Germinal center (tissue), 1 donor: ENCODE data around the gene SYT9.
A peak's percentile ranks its signal among the peaks of the same experiment; 100 is the strongest.

ENCODE experiments used
- DNase-seq: peaks from one replicate; pipeline ENCODE4 v3.0.0; 2012; ENCODE audit warnings: mixed read lengths, low spot score

Gene SYT9

GRCh38 chr11:7347611-7348431 is 96.1 kb downstream of the SYT9 start:
- DNase-seq: no peak

GRCh38 chr11:7348432-7349304 is 97.0 kb downstream of the SYT9 start:
- no peak for DNase-seq

GRCh38 chr11:7351228-7351627 is 99.5 kb downstream of the SYT9 start:
- DNase-seq: no peak

GRCh38 chr11:7353100-7353499 is 101.4 kb downstream of the SYT9 start:
- DNase-seq: peak; percentile 36

- DNase-seq: no peak
Measured at GRCh38 chr11:7364660-7365059, 113.0 kb downstream of the SYT9 start.

- DNase-seq: no peak
Measured at GRCh38 chr11:7367803-7368202, 116.1 kb downstream of the SYT9 start.

- DNase-seq: no peak
Measured at GRCh38 chr11:7376386-7376785, 124.7 kb downstream of the SYT9 start.

GRCh38 chr11:7381937-7382336 is 130.2 kb downstream of the SYT9 start:
- no peak for DNase-seq

GRCh38 chr11:7383406-7383805 is 131.7 kb downstream of the SYT9 start:
- no peak for DNase-seq

GRCh38 chr11:7384691-7385090 is 133.0 kb downstream of the SYT9 start:
- no peak for DNase-seq

- DNase-seq: no peak
Measured at GRCh38 chr11:7385532-7385931, 133.8 kb downstream of the SYT9 start.

- DNase-seq: no peak
Measured at GRCh38 chr11:7413961-7414915, 162.5 kb downstream of the SYT9 start.

GRCh38 chr11:7414973-7415817 is 163.5 kb downstream of the SYT9 start:
- DNase-seq: no peak

- DNase-seq: no peak
Measured at GRCh38 chr11:7416080-7416479, 164.4 kb downstream of the SYT9 start.

GRCh38 chr11:7417328-7417727 is 165.6 kb downstream of the SYT9 start:
- DNase-seq: no peak

GRCh38 chr11:7418061-7418460 is 166.4 kb downstream of the SYT9 start:
- no peak for DNase-seq

GRCh38 chr11:7418906-7419305 is 167.2 kb downstream of the SYT9 start:
- no peak for DNase-seq

GRCh38 chr11:7421136-7421535 is 169.4 kb downstream of the SYT9 start:
- DNase-seq: no peak

- DNase-seq: no peak
Measured at GRCh38 chr11:7422544-7423331, 171.0 kb downstream of the SYT9 start.

GRCh38 chr11:7423946-7424345 is 172.2 kb downstream of the SYT9 start:
- DNase-seq: no peak
